Common myeloid progenitor, CD34-positive (primary cell): ENCODE data around the gene TEX29.

Experiments used
- CTCF ChIA-PET: fragments of 350-600 bp; sonication (Branson Sonifier 250); formaldehyde crosslinking; loops from one replicate; lab custom pipeline; 2021; ENCODE audit warnings: antibody characterized with exemption; lab: Charles Lee
- POLR2A ChIA-PET: fragments of 350-600 bp; sonication (Branson Sonifier 250); formaldehyde crosslinking; loops from one replicate; lab custom pipeline; 2021; ENCODE audit warnings: antibody characterized with exemption; lab: Charles Lee
- DNase-seq, 3 donors: peaks; one replicate each; pipeline versions ENCODE4 v3.0.0 to v3.0.0-alpha.2; 2013
- H3K27ac ChIP-seq, 2 experiments: 1 replicate in 1 of 2; 2 replicates in 1 of 2; pipeline ENCODE4 v1.7.0; 2013; ENCODE audit warnings: inconsistent platforms in 2 of 2, low read length in 2 of 2, mild to moderate bottlenecking in 2 of 2, low read depth in 1 of 2, moderate library complexity in 1 of 2; ENCODE audit not compliant: severe bottlenecking in 2 of 2, insufficient read depth in 1 of 2, poor library complexity in 1 of 2
- H3K27me3 ChIP-seq, 5 experiments: replicated peaks in 2 of 5; 1 replicate in 3 of 5; 2 replicates in 2 of 5; pipeline versions ENCODE4 v1.6.1 to v1.7.0; 2013; ENCODE audit warnings: low read length in 4 of 5, mild to moderate bottlenecking in 2 of 5, moderate library complexity in 2 of 5, inconsistent platforms in 1 of 5; ENCODE audit not compliant: insufficient read depth in 5 of 5, control insufficient read depth in 4 of 5
- H3K36me3 ChIP-seq, 4 experiments: 1 replicate in 2 of 4; 2 replicates in 2 of 4; pipeline versions ENCODE4 v1.6.1 to v1.7.0; 2013; ENCODE audit warnings: low read length in 3 of 4, control low read depth in 1 of 4, mild to moderate bottlenecking in 1 of 4; ENCODE audit not compliant: control insufficient read depth in 4 of 4, insufficient read depth in 4 of 4
- H3K4me1 ChIP-seq, 4 experiments: 1 replicate in 3 of 4; 2 replicates in 1 of 4; pipeline versions ENCODE4 v1.6.1 to v1.7.1; 2013; ENCODE audit warnings: low read length in 3 of 4, mild to moderate bottlenecking in 3 of 4, control low read depth in 1 of 4, inconsistent platforms in 1 of 4, moderate library complexity in 1 of 4; ENCODE audit not compliant: control insufficient read depth in 4 of 4, insufficient read depth in 4 of 4; ENCODE audit errors: control extremely low read depth in 1 of 4
- H3K4me3 ChIP-seq, 7 experiments: 1 replicate in 4 of 7; 2 replicates in 3 of 7; pipeline versions ENCODE4 v1.5.1 to v1.7.0; 2013; ENCODE audit warnings: mild to moderate bottlenecking in 7 of 7, low read length in 6 of 7, moderate library complexity in 6 of 7, inconsistent platforms in 2 of 7, low read depth in 2 of 7, control low read depth in 1 of 7; ENCODE audit not compliant: insufficient read depth in 4 of 7, control insufficient read depth in 1 of 7; ENCODE audit errors: extremely low read depth in 1 of 7
- H3K9me3 ChIP-seq, 5 experiments: 1 replicate in 4 of 5; 2 replicates in 1 of 5; pipeline versions ENCODE4 v1.6.1 to v1.7.1; 2013; ENCODE audit warnings: low read length in 4 of 5, mild to moderate bottlenecking in 2 of 5, inconsistent platforms in 1 of 5, low read depth in 1 of 5, moderate library complexity in 1 of 5; ENCODE audit not compliant: control insufficient read depth in 4 of 5, insufficient read depth in 2 of 5; ENCODE audit errors: control extremely low read depth in 1 of 5
- WGBS: methylation state at CpG from one replicate; pipeline ENCODE4 v1.1.5; 2013; ENCODE audit not compliant: insufficient coverage; 5-methylcytosine and 5-hydroxymethylcytosine counted together

Gene TEX29

DNA sequence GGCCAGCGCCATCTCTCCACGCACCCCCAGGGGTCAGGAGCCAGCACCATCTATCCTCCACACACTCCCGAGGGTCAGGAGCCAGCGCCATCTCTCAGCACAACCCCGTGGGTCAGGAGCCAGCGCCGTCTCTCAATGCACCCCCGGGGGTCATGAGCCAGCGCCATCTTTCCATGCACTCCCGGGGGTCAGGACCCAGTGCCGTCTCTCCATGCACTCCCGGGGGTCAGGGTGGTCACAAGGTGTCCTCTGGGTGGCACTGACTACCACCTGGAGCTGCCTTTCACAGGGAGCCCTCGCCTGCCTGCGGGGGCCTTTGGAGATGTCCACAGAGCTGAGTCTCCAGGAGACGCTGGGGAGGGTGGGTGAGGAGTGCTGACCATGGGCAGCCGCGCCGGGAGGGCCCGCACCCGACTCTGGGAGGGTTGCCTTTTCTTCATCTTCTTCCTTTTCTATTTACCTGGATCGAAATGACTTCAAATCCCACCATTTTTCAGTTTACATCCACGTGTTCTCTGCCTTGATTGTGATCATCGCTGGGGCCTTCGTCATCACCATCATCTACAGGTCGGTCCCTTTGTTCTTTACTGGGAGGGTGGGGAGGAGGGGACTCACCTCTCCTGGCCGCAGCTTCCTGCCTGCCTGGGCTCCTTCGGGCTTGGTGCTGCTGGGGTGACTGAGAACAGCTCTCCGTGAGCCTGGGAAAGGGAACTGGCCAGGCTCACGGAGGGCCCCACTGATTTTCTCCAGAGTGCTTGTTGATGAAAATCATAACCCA is 19.1 kb downstream of the TEX29 start:
- ChIA-PET POLR2A (no interaction called here), CTCF (no interaction called here)
- Histone ChIP-seq H3K27me3 (peaks cover 0 to 4% (median 0%) of the 10 kb centered on the region in 5 experiments), H3K4me3 (no peak overlapping the region), H3K36me3 (no peaks in the 10 kb centered on the region), H3K27ac (no peak overlapping the region), H3K4me1 (no peaks in the 10 kb centered on the region), H3K9me3 (peaks cover 0 to 7% (median under 1%) of the 10 kb centered on the region in 5 experiments)
- WGBS, result 98% methylated on average over 12 of the region's 29 CpGs
- DNase-seq, result no peak

DNA sequence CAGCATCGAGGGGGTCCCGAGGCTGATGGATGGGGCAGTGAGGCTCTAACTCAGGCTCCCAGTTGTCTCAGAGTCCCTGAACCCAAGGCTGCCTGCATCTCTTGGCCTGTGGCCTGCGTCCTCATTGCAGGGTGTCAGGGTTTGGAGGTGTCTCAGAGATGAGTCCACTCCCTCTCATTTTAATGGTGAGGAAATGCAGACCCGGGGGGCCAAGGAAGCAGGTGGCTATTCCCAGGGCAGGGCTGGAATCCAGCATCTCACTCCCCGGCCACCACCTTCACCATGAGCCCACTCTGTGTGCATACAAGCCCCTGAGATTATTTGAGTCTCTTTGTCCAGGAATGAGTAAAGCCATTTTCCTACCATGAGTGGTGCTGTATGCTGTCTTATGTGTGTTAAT is 21.4 kb downstream of the TEX29 start:
- Histone ChIP-seq H3K27ac (no peak overlapping the region), H3K4me3 (no peak overlapping the region), H3K4me1 (no peaks in the 10 kb centered on the region), H3K27me3 (no peaks in the 10 kb centered on the region), H3K36me3 (no peaks in the 10 kb centered on the region), H3K9me3 (peaks cover 0 to 3% (median 0%) of the 10 kb centered on the region in 5 experiments)
- 93% methylated on average over 3 of the region's 5 CpGs for WGBS
- ChIA-PET CTCF (no interaction called here), POLR2A (no interaction called here)
- DNase-seq, result no peak

DNA sequence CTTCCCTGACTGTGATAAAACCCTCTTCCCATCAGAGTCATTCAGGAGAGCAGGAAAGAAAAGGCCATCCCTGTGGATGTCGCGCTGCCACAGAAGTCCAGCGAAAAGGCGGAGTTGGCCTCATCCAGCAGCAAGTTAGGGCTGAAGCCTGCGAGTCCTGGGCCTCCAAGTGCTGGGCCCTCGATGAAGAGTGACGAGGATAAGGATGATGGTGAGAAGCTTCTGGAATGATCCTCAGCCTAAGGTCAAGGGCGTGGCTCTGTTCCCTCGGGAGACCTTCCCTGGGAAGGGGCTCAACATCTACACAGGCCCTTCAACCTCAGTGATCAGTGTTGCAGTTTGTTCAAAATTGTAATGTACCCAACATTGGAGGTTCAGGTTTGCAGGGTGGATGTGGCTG is 22.3 kb downstream of the TEX29 start:
- Histone ChIP-seq H3K27me3 (no peaks in the 10 kb centered on the region), H3K9me3 (peaks cover 0 to 3% (median 0%) of the 10 kb centered on the region in 5 experiments), H3K36me3 (no peaks in the 10 kb centered on the region), H3K4me1 (no peaks in the 10 kb centered on the region), H3K4me3 (no peak overlapping the region), H3K27ac (no peak overlapping the region)
- ChIA-PET POLR2A (no interaction called here), CTCF (no interaction called here)
- no peak for DNase-seq
- WGBS, result 100% methylated on average over 4 of the region's 9 CpGs

DNA sequence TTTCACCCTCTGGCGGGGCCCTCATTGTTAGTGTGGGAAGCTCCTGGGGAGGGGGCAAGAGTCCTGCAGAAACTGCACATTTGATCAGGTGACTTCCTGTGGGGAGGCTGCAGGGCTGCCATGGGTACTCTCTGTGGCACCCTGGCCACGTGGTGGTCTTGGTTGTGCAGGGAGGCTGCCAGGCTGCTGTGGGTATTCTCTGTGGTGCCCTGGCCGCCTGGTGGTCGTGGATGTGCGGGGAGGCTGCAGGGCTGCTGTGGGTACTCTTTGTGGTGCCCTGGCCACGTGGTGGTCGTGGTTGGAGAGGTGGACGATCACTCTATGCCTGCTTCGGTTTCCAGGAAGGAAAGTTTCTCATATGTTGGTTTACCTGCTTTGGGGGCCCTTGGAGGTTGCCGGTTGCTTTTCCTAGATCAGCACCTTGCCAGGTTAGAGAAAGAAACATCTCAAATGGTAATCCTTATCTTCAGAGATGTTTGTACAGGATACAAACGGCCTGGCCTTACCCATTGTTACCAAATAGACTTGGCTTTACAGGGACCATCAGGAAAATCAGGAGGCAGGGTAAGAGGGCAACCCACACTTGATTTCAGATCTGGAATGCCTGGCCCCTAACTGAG is 22.9 kb downstream of the TEX29 start:
- H3K27me3 ChIP-seq, result no peaks in the 10 kb centered on the region
- no peaks in the 10 kb centered on the region for H3K36me3 ChIP-seq
- no peaks in the 10 kb centered on the region for H3K4me1 ChIP-seq
- CTCF ChIA-PET, result no interaction called here
- peak in 1 of 3 donors; percentile 26 for DNase-seq
- POLR2A ChIA-PET, result no interaction called here
- peaks cover 0 to 3% (median 0%) of the 10 kb centered on the region in 5 experiments for H3K9me3 ChIP-seq
- H3K27ac ChIP-seq, result no peak overlapping the region
- 82% methylated on average over 9 of the region's 11 CpGs for WGBS
- no peak overlapping the region for H3K4me3 ChIP-seq

DNA sequence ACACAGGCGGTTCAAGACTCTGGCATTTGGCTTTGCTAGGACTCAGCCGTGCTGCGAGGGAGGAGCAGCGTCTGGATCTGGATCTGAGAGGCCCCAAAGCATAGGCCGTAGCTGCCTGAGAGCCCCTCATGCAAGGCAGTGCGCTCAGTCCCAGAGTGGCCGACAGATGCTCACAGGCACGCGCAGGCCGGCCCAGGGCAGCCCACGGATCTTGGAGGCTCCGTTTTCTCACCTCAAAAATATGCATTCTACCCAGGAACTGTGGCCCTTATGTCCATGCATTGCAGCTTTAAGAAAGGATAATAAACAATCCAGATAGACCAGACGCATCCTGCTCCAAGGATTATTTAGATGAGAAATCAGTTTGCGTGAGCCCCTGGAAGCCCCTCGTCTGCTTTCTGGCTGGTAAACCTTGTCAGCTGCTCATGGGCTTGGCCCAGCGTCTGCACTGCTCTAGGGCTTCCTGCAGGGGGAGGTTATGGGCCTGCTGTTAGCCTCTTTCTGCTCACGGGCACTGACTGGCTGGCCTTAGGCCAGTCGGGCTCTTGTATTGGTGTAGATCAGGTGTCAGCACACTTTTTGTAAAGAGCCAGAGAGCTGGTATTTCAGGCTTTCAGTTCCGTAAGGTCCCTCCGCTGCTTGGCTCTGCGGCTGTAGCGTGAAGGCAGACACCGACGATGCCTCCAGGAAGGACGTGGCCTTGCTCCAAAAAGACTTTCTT is 24.2 kb downstream of the TEX29 start:
- Histone ChIP-seq H3K27ac (no peak overlapping the region), H3K4me3 (no peak overlapping the region), H3K27me3 (no peaks in the 10 kb centered on the region), H3K4me1 (no peaks in the 10 kb centered on the region), H3K9me3 (peaks cover 0 to 3% (median 0%) of the 10 kb centered on the region in 5 experiments), H3K36me3 (no peaks in the 10 kb centered on the region)
- 93% methylated on average over 25 of the region's 25 CpGs for WGBS
- ChIA-PET POLR2A (no interaction called here), CTCF (no interaction called here)
- peak; percentile 1 to 7 (median 4) for DNase-seq

DNA sequence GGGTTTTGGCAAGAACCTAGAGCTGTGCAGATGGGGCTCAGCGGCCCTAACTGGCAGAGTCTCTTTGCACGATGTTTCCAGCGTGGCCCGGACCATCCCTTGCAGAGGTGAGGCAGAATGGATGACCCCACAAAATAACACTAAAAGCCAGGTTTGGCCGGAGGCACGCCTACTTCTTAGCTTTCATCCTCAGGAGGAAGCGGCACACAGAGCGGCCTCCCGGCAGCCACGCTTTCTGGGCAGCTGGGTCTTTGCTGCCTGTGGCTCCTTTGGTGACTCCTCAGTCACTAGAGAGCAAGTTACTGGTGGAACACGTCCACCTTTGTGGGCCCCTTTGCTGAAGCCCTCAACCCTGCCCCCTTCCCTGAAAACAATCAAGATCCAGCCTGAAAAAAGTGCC is 25.2 kb downstream of the TEX29 start:
- Histone ChIP-seq H3K36me3 (no peaks in the 10 kb centered on the region), H3K27me3 (no peaks in the 10 kb centered on the region), H3K4me3 (no peak overlapping the region), H3K9me3 (peaks cover 0 to 2% (median 0%) of the 10 kb centered on the region in 5 experiments), H3K4me1 (no peaks in the 10 kb centered on the region), H3K27ac (no peak overlapping the region)
- POLR2A ChIA-PET, result no interaction called here
- 91% methylated on average over 11 of the region's 11 CpGs for WGBS
- CTCF ChIA-PET, result no interaction called here
- no peak for DNase-seq
